DND-41 (cell line): ENCODE measurements around the gene MROH2A.

Source experiments
- ATAC-seq: fragments of 200-7000 bp; cut with Tn5 transposase; 3 replicates; pipeline ENCODE4 v1.9.1; 2021; ENCODE audit warnings: low read depth; ENCODE audit not compliant: insufficient read depth
- DNase-seq: peaks from one replicate; pipeline ENCODE4 v3.0.0-alpha.2; 2020
- H2AFZ ChIP-seq: 2 replicates; pipeline ENCODE4 v1.6.0; 2012; ENCODE audit warnings: low read depth, low read length
- H3K27ac ChIP-seq: 2 replicates; pipeline ENCODE4 v1.5.1; 2012; ENCODE audit warnings: low read length, inconsistent platforms
- H3K27me3 ChIP-seq: fragments of 200-600 bp; sonication (generic); 2 replicates; pipeline ENCODE4 v1.6.0; 2012; ENCODE audit warnings: low read length, mild to moderate bottlenecking, inconsistent platforms; ENCODE audit not compliant: insufficient read depth, poor library complexity
- H3K36me3 ChIP-seq: 2 replicates; pipeline ENCODE4 v1.5.1; 2012; ENCODE audit warnings: low read length, inconsistent platforms; ENCODE audit not compliant: insufficient read depth
- H3K4me1 ChIP-seq: 2 replicates; pipeline ENCODE4 v1.5.1; 2012; ENCODE audit warnings: mild to moderate bottlenecking, low read length; ENCODE audit not compliant: insufficient read depth
- H3K4me2 ChIP-seq: 2 replicates; pipeline ENCODE4 v1.6.0; 2012; ENCODE audit warnings: mild to moderate bottlenecking, moderate library complexity, low read length, inconsistent platforms; ENCODE audit not compliant: insufficient read depth
- H3K4me3 ChIP-seq, 2 experiments: fragments of 200-600 bp in 1 of 2; shearing (Covaris generic) in 1 of 2; 2 replicates each; pipeline ENCODE4 v1.5.1; 2012 to 2016; ENCODE audit warnings: inconsistent platforms in 2 of 2, low read length in 2 of 2, mild to moderate bottlenecking in 2 of 2, low read depth in 1 of 2, moderate library complexity in 1 of 2
- H3K79me2 ChIP-seq: 2 replicates; pipeline ENCODE4 v1.6.0; 2012; ENCODE audit warnings: low read length, inconsistent platforms; ENCODE audit not compliant: insufficient read depth
- H3K9ac ChIP-seq: 2 replicates; pipeline ENCODE4 v1.6.0; 2012; ENCODE audit warnings: low read depth, mild to moderate bottlenecking, inconsistent platforms, low read length, moderate library complexity
- H3K9me3 ChIP-seq: 2 replicates; pipeline ENCODE4 v1.5.1; 2012; ENCODE audit warnings: low read length, moderate library complexity, mild to moderate bottlenecking, inconsistent platforms; ENCODE audit not compliant: insufficient read depth, severe bottlenecking
- H4K20me1 ChIP-seq: 2 replicates; pipeline ENCODE4 v1.6.0; 2012; ENCODE audit warnings: low read length; ENCODE audit not compliant: insufficient read depth
- EZH2 ChIP-seq: IDR thresholded peaks from 3 replicates; pipeline ENCODE4 v1.6.1; 2012; ENCODE audit warnings: borderline replicate concordance, low read depth, mild to moderate bottlenecking, moderate library complexity, low read length, inconsistent platforms; ENCODE audit not compliant: severe bottlenecking
- TF ChIP-seq, protein P1 (sequence below): IDR thresholded peaks from 2 replicates; pipeline ENCODE4 v1.5.1; 2012; ENCODE audit warnings: borderline replicate concordance, low read length, moderate library complexity, mild to moderate bottlenecking; ENCODE audit not compliant: poor library complexity, severe bottlenecking; ENCODE audit errors: extremely low read depth

MROH2A gene

GRCh38 chr2:233821709-233822100 is 43.6 kb downstream of the MROH2A start:
- no peak for DNase-seq
- TF ChIP-seq, protein P1, sequence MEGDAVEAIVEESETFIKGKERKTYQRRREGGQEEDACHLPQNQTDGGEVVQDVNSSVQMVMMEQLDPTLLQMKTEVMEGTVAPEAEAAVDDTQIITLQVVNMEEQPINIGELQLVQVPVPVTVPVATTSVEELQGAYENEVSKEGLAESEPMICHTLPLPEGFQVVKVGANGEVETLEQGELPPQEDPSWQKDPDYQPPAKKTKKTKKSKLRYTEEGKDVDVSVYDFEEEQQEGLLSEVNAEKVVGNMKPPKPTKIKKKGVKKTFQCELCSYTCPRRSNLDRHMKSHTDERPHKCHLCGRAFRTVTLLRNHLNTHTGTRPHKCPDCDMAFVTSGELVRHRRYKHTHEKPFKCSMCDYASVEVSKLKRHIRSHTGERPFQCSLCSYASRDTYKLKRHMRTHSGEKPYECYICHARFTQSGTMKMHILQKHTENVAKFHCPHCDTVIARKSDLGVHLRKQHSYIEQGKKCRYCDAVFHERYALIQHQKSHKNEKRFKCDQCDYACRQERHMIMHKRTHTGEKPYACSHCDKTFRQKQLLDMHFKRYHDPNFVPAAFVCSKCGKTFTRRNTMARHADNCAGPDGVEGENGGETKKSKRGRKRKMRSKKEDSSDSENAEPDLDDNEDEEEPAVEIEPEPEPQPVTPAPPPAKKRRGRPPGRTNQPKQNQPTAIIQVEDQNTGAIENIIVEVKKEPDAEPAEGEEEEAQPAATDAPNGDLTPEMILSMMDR: no peak
- no peak for TF ChIP-seq EZH2

GRCh38 chr2:233822101-233822771 is 44.1 kb downstream of the MROH2A start:
- H3K4me2 ChIP-seq: no peak overlapping the region

More at GRCh38 chr2:233821709-233822100, 43.6 kb downstream of the MROH2A start:
- no peaks in the 10 kb centered on the region for H4K20me1 ChIP-seq
- H3K4me1 ChIP-seq: no peaks in the 10 kb centered on the region
- H3K27me3 ChIP-seq: no peaks in the 10 kb centered on the region
- H3K4me3 ChIP-seq: no peak overlapping the region
- H3K9ac ChIP-seq: no peak overlapping the region
- H3K27ac ChIP-seq: no peak overlapping the region
- ATAC-seq: no peak
- no peak overlapping the region for H2AFZ ChIP-seq
- H3K79me2 ChIP-seq: no peaks in the 10 kb centered on the region
- H3K36me3 ChIP-seq: no peaks in the 10 kb centered on the region
- H3K9me3 ChIP-seq: no peaks in the 10 kb centered on the region
- H3K4me2 ChIP-seq: no peak overlapping the region

DNA sequence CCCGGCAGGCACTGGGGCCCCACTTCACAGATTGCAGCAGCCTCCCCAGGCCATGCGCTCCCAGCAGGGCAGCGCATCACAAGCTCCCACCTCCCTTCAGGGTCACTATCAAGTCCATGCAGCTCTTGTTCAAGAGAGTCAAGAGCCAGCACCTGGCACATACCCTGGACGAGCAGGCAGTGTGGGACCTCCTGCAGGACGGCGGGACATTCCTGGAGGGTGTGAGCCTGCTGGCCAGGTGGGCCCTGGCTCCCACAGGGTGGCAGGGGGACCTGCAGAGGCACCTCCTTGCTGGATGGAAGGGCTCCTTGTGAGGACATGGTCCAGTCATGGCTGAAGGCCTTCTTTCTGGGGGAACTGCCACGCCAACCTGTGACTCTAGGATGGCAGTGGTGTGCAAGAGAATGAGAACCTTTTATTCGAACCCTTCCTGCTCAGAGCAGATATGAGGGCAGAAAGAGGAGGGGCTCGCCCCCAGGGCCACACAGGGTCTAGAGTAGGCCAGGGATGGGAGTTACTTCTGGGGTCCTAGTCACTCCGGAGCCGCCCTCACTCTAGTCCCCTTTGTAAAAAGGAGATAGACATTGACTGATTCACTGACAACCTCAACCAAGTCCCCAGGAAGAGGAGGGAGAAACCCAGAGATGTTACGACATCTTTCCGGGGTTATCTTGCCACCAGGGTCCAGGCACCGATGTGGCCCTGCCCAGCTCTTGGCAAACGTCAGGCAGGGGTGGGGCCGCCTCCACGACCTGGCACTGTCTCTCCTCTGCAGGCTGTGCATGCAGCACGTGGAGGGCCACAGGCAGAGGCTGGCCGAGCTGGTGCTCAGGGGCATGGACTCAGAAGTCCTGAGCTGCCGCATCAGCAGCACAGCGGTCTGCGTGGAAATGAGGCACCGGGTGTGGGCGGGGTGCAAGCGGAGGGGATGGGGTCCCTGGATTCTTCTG is 44.9 kb downstream of the MROH2A start:
- Histone ChIP-seq H3K4me2 (no peak overlapping the region), H3K9ac (no peak overlapping the region)
- DNase-seq: no peak

More at GRCh38 chr2:233822101-233822771, 44.1 kb downstream of the MROH2A start:
- Histone ChIP-seq H3K9ac (no peak overlapping the region), H3K27ac (no peak overlapping the region), H3K4me3 (no peak overlapping the region), H3K9me3 (no peaks in the 10 kb centered on the region), H3K4me1 (no peaks in the 10 kb centered on the region), H3K79me2 (no peaks in the 10 kb centered on the region), H4K20me1 (no peaks in the 10 kb centered on the region), H3K27me3 (no peaks in the 10 kb centered on the region), H3K36me3 (no peaks in the 10 kb centered on the region), H2AFZ (no peak overlapping the region)
- no peak for ATAC-seq
- DNase-seq: no peak
- no peak for TF ChIP-seq EZH2
- TF ChIP-seq, protein P1: no peak

More for the DNA sequence above, 44.9 kb downstream of the MROH2A start:
- Histone ChIP-seq H3K4me1 (no peaks in the 10 kb centered on the region), H3K9me3 (no peaks in the 10 kb centered on the region), H4K20me1 (no peaks in the 10 kb centered on the region), H3K79me2 (no peaks in the 10 kb centered on the region), H3K27me3 (no peaks in the 10 kb centered on the region), H3K27ac (no peak overlapping the region), H3K36me3 (no peaks in the 10 kb centered on the region), H3K4me3 (no peak overlapping the region), H2AFZ (no peak overlapping the region)
- no peak for TF ChIP-seq EZH2
- TF ChIP-seq, protein P1: no peak
- no peak for ATAC-seq
